AG04449 (cell line): ENCODE measurements around the gene NFAT5.

ENCODE experiments used
- CTCF ChIA-PET: fragments of 350-600 bp; formaldehyde crosslinking; extraction: SDS; loops from one replicate; lab custom pipeline; 2021; ENCODE audit warnings: antibody characterized with exemption; lab: Yijun Ruan, JAX
- POLR2A ChIA-PET: fragments of 400-600, 350-600 bp; formaldehyde crosslinking; extraction: SDS; loops from one replicate; lab custom pipeline; 2020; ENCODE audit warnings: antibody characterized with exemption, inconsistent platforms; lab: Yijun Ruan, JAX
- DNase-seq: peaks from one replicate; pipeline ENCODE4 v3.0.0-alpha.2; 2010; ENCODE audit warnings: low read depth, low spot score
- H3K4me3 ChIP-seq: 2 replicates; pipeline ENCODE4 v1.5.1; 2011; ENCODE audit warnings: low read depth, mild to moderate bottlenecking, control low read depth, low read length
- TF ChIP-seq, protein P1 (sequence below): IDR thresholded peaks from one replicate; pipeline ENCODE4 v1.5.1; 2011; ENCODE audit warnings: mild to moderate bottlenecking, moderate library complexity, low read length, control low read depth, inconsistent platforms; ENCODE audit not compliant: insufficient read depth; ENCODE audit errors: missing control alignments

NFAT5 gene

DNA sequence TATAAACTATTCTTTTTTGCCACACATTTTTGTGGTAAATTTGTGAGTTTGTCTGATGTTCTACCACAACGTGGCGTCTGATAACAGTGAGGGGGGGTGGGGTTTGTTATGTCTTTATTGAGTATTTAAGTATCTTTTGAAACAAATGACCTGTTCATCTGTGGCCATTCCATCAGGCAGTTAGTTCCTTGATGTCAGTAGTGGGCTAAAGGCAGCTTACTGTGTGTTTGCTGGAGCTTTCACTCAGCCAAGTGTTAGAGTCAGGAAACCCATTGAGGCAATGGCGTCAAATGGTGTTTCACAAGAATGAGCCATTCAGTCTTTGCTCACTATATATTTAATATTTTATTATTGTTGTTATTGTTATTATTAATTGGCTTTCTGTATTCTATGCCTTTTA lies 132.6 kb downstream of the NFAT5 start:
- ChIA-PET POLR2A (no interaction called here), CTCF (interaction anchor here (0.9 to 1.8 kb wide), 2 partner anchors 10 to 302 kb away, joined by 3 to 9 read pairs; no protein-coding TSS in a partner anchor)

GRCh38 chr16:69699915-69700314 lies 134.1 kb downstream of the NFAT5 start:
- CTCF ChIA-PET, result interaction anchor here (1.3 to 2.2 kb wide), 2 partner anchors 9 to 305 kb away, joined by 7 to 9 read pairs; no protein-coding TSS in a partner anchor
- TF ChIP-seq, protein P1, sequence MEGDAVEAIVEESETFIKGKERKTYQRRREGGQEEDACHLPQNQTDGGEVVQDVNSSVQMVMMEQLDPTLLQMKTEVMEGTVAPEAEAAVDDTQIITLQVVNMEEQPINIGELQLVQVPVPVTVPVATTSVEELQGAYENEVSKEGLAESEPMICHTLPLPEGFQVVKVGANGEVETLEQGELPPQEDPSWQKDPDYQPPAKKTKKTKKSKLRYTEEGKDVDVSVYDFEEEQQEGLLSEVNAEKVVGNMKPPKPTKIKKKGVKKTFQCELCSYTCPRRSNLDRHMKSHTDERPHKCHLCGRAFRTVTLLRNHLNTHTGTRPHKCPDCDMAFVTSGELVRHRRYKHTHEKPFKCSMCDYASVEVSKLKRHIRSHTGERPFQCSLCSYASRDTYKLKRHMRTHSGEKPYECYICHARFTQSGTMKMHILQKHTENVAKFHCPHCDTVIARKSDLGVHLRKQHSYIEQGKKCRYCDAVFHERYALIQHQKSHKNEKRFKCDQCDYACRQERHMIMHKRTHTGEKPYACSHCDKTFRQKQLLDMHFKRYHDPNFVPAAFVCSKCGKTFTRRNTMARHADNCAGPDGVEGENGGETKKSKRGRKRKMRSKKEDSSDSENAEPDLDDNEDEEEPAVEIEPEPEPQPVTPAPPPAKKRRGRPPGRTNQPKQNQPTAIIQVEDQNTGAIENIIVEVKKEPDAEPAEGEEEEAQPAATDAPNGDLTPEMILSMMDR, result no peak
- POLR2A ChIA-PET, result no interaction called here
- DNase-seq, result no peak
- H3K4me3 ChIP-seq, result no peak overlapping the region

More for the DNA sequence above, 132.6 kb downstream of the NFAT5 start:
- TF ChIP-seq, protein P1, result no peak
- H3K4me3 ChIP-seq, result no peak overlapping the region
- no peak for DNase-seq

DNA sequence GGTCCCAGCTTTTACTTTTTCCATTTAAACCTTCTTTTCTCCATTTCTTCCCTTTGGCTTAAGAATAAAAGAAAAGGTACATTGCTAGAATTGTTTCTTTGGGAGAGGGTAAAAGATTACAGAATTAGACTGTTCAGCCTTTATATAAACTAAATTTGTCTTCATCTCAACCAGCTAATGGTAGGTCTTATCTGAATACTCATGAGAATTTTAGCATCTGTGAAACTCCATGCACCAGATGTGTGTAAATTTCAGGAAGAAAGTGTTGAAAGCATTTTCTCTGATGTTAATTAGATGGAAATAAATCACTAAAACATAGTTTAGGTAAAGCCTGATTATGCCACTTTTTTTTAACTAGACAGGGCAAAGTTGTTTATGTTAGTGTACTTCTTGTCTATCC lies 135.7 kb downstream of the NFAT5 start:
- ChIA-PET POLR2A (no interaction called here), CTCF (interaction anchor here (1.1 to 4.2 kb wide), 4 partner anchors 7 to 306 kb away, joined by 3 to 27 read pairs (median 16); partner anchors contain the start of gene NOB1)
- no peak overlapping the region for H3K4me3 ChIP-seq
- no peak for DNase-seq
- TF ChIP-seq, protein P1, result no peak

GRCh38 chr16:69701866-69702265 lies 136.1 kb downstream of the NFAT5 start:
- CTCF ChIA-PET, result interaction anchor here (1.1 to 4.2 kb wide), 3 partner anchors 8 to 306 kb away, joined by 3 to 27 read pairs (median 22); partner anchors contain the start of gene NOB1
- H3K4me3 ChIP-seq, result no peak overlapping the region
- no peak for DNase-seq
- TF ChIP-seq, protein P1, result no peak
- POLR2A ChIA-PET, result no interaction called here

GRCh38 chr16:69703638-69704037 lies 137.9 kb downstream of the NFAT5 start:
- H3K4me3 ChIP-seq, result no peak overlapping the region
- TF ChIP-seq, protein P1, result no peak
- ChIA-PET CTCF (interaction anchor here (0.8 to 4.2 kb wide), 8 partner anchors 9 to 308 kb away, joined by 3 to 27 read pairs (median 4); partner anchors contain the start of gene NOB1), POLR2A (interaction anchor here (0.7 kb wide), 1 partner anchor 66 kb away, joined by 3 read pairs; no protein-coding TSS in a partner anchor)
- no peak for DNase-seq

DNA sequence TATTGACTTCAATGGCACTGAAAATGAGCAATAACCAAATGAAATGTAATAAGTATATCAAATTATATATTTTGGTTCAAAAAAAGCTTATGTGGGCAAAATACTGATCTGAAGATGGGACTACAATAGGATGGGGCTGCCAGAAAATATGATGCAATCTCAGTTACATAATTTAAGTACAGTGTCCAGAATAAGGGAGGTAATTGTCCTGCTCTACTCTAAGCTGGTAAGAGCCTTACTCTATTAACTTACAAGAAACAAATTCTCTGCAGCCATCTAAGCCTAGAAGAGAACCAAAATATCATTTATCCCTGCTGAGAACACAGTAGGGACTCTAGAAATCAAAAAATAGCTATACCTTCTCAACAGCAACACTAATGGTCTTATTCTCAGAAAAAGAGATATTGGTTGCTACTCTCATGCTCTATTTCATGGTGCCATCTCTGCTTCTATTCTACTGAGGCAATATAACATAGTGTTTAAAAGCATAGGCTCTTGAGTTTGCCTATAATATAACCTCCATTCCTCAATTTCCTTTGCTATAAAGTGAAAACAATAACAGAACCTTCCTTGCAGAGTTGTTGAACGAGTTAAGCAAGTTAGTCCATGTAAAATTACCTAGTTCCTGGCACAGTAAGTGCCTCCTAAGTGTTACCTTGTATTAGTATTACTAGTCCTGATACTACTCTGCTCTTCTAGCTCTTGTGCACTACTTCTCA lies 140.6 kb downstream of the NFAT5 start:
- H3K4me3 ChIP-seq, result no peak overlapping the region
- DNase-seq, result no peak
- TF ChIP-seq, protein P1, result no peak
- POLR2A ChIA-PET, result interaction anchor here (1.1 kb wide), 1 partner anchor 20 kb away, joined by 4 read pairs; the partner anchor contains the start of gene NQO1
- CTCF ChIA-PET, result interaction anchor here (0.5 to 2.2 kb wide), 6 partner anchors 33 to 312 kb away, joined by 3 to 11 read pairs (median 4); partner anchors contain the start of gene NOB1
